CD14-positive monocyte (primary cell): Measurements from ENCODE around the gene ARID1B. TPM values are rescaled to one million over a fixed set of nuclear protein-coding genes. Genes with fewer than 3 reads are reported as not detected.

Experiments used
- DNase-seq, 3 donors: peaks; one replicate each; pipeline ENCODE4 v3.0.0-alpha.2; 2011 to 2022
- H2AFZ ChIP-seq: 2 replicates; pipeline ENCODE4 v1.6.0; 2012; ENCODE audit warnings: mild to moderate bottlenecking, low read depth, low read length, inconsistent platforms; ENCODE audit not compliant: insufficient read depth, poor library complexity, severe bottlenecking
- H3K27ac ChIP-seq, 2 donors: 1 replicate in 1 of 2; 2 replicates in 1 of 2; pipeline ENCODE4 v1.5.1; 2012 to 2013; ENCODE audit warnings: low read length in 2 of 2, control low read depth in 1 of 2, inconsistent platforms in 1 of 2, low read depth in 1 of 2, mild to moderate bottlenecking in 1 of 2
- H3K27me3 ChIP-seq, 2 donors: one replicate each; pipeline versions ENCODE4 v1.6.0 to v1.6.1; 2011 to 2013; ENCODE audit warnings: low read length in 2 of 2; ENCODE audit not compliant: control insufficient read depth in 2 of 2, insufficient read depth in 2 of 2
- H3K36me3 ChIP-seq, 2 donors: replicated peaks in 1 of 2; 1 replicate in 1 of 2; 2 replicates in 1 of 2; pipeline versions ENCODE4 v1.5.1 to v1.6.1; 2012 to 2013; ENCODE audit warnings: low read length in 2 of 2, control low read depth in 1 of 2, inconsistent platforms in 1 of 2, mild to moderate bottlenecking in 1 of 2; ENCODE audit not compliant: insufficient read depth in 2 of 2, control insufficient read depth in 1 of 2
- H3K4me1 ChIP-seq, 2 donors: 1 replicate in 1 of 2; 2 replicates in 1 of 2; pipeline versions ENCODE4 v1.5.1 to v1.6.1; 2012 to 2013; ENCODE audit warnings: low read length in 2 of 2, control low read depth in 1 of 2, inconsistent platforms in 1 of 2, mild to moderate bottlenecking in 1 of 2, moderate library complexity in 1 of 2; ENCODE audit not compliant: insufficient read depth in 2 of 2, control insufficient read depth in 1 of 2
- H3K4me2 ChIP-seq: replicated peaks from 2 replicates; pipeline ENCODE3; 2012; ENCODE audit warnings: low read length, moderate library complexity, mild to moderate bottlenecking; ENCODE audit not compliant: poor library complexity, severe bottlenecking; ENCODE audit errors: extremely low read depth
- H3K4me3 ChIP-seq, 3 experiments: fragments of 200-600 bp in 1 of 3; sonication (generic) in 1 of 3; replicated peaks in 1 of 3; 1 replicate in 2 of 3; 2 replicates in 1 of 3; pipeline ENCODE4 v1.5.1; 2011 to 2013; ENCODE audit warnings: low read length in 3 of 3, mild to moderate bottlenecking in 3 of 3, control low read depth in 2 of 3, low read depth in 2 of 3, inconsistent platforms in 1 of 3, moderate library complexity in 1 of 3
- H3K79me2 ChIP-seq: 2 replicates; pipeline ENCODE4 v1.6.0; 2012; ENCODE audit warnings: mild to moderate bottlenecking, control low read depth, inconsistent platforms, low read length, moderate library complexity; ENCODE audit not compliant: insufficient read depth
- H3K9ac ChIP-seq: 2 replicates; pipeline ENCODE4 v1.6.0; 2017; ENCODE audit warnings: low read length, mild to moderate bottlenecking; ENCODE audit not compliant: insufficient read depth, poor library complexity, severe bottlenecking
- H3K9me3 ChIP-seq, 2 donors: replicated peaks in 1 of 2; 1 replicate in 1 of 2; 2 replicates in 1 of 2; pipeline versions ENCODE4 v1.5.1 to v1.6.1; 2012 to 2013; ENCODE audit warnings: low read length in 2 of 2, control low read depth in 1 of 2; ENCODE audit not compliant: control insufficient read depth in 1 of 2, insufficient read depth in 1 of 2
- H4K20me1 ChIP-seq: 2 replicates; pipeline ENCODE4 v1.6.0; 2012; ENCODE audit warnings: mild to moderate bottlenecking, low read length, control low read depth, moderate library complexity; ENCODE audit not compliant: insufficient read depth
- H3K27ac Mint-ChIP-seq, 7 donors: one replicate each; pipeline ENCODE4 v1.8.0; 2020; ENCODE audit warnings: mild to moderate bottlenecking in 7 of 7, mixed read lengths in 7 of 7, moderate library complexity in 6 of 7, inconsistent platforms in 2 of 7
- H3K27me3 Mint-ChIP-seq, 3 donors: one replicate each; pipeline ENCODE4 v1.8.0; 2021 to 2022; ENCODE audit warnings: low read depth in 3 of 3, mild to moderate bottlenecking in 3 of 3, mixed read lengths in 3 of 3, moderate library complexity in 3 of 3, inconsistent platforms in 1 of 3
- H3K36me3 Mint-ChIP-seq, 2 donors: one replicate each; pipeline ENCODE4 v1.8.0; 2020; ENCODE audit warnings: mixed read lengths in 2 of 2, inconsistent platforms in 1 of 2, mild to moderate bottlenecking in 1 of 2
- H3K4me1 Mint-ChIP-seq: one replicate; pipeline ENCODE4 v1.8.0; 2020; ENCODE audit warnings: mild to moderate bottlenecking, mixed read lengths
- H3K4me3 Mint-ChIP-seq, 2 donors: one replicate each; pipeline ENCODE4 v1.8.0; 2020; ENCODE audit warnings: mild to moderate bottlenecking in 2 of 2, mixed read lengths in 2 of 2, moderate library complexity in 1 of 2
- H3K9me3 Mint-ChIP-seq, 7 donors: one replicate each; pipeline ENCODE4 v1.8.0; 2020 to 2022; ENCODE audit warnings: mixed read lengths in 7 of 7, mild to moderate bottlenecking in 6 of 7, moderate library complexity in 6 of 7, inconsistent platforms in 2 of 7
- WGBS: methylation state at CpG from one replicate; pipeline ENCODE4 v1.1.5; 2013; ENCODE audit warnings: missing lambda C conversion rate; ENCODE audit not compliant: insufficient coverage; 5-methylcytosine and 5-hydroxymethylcytosine counted together
- intact Hi-C, 2 donors: fragments of 100-400 bp; cut with micrococcal nuclease; formaldehyde crosslinking; loops; one replicate each; pipeline versions ENCODE4 v1.15.0 to v1.15.1; 2023
- polyA plus RNA-seq, 3 donors: library from polyadenylated mRNA; depleted of rRNA in 1 of 3; unstranded in 2 of 3; stranded (reverse) in 1 of 3; fragments of 300-500 nt in 2 of 3; fragments of >200 nt in 1 of 3; fragmentation: Illumina TruSeq in 2 of 3; gene quantifications; 1 replicate in 2 of 3; 2 replicates in 1 of 3; pipeline ENCODE4 v1.2.3, GENCODE V29; 2012 to 2021
- TF ChIP-seq, protein P1 (sequence below): fragments of 200-600 bp; IDR thresholded peaks from one replicate; pipeline ENCODE4 v1.8.0; 2022; ENCODE audit warnings: antibody characterized with exemption, mild to moderate bottlenecking

Gene ARID1B
- polyA plus RNA-seq, 3 donors, result 3.2 to 22.1 (median 3.8) TPM

GRCh38 chr6:156978948-156979347 lies 201.8 kb downstream of the ARID1B start:
- Histone ChIP-seq H3K4me1 (peaks cover 10 to 29% of the 10 kb centered on the region in 2 donors), H3K27me3 (no peaks in the 10 kb centered on the region), H3K9ac (no peak overlapping the region), H3K4me2 (no peak overlapping the region), H4K20me1 (peaks cover 99% of the 10 kb centered on the region), H3K79me2 (peaks cover 98% of the 10 kb centered on the region), H3K36me3 (no peaks in the 10 kb centered on the region), H2AFZ (no peak overlapping the region), H3K27ac (no peak overlapping the region), H3K4me3 (no peak overlapping the region), H3K9me3 (no peaks in the 10 kb centered on the region)
- H3K36me3 Mint-ChIP-seq, result peaks cover 0 to 2% of the 10 kb centered on the region in 2 donors
- no peak overlapping the region for H3K4me3 Mint-ChIP-seq
- H3K27me3 Mint-ChIP-seq, result no peaks in the 10 kb centered on the region
- peaks cover 55% of the 10 kb centered on the region for H3K4me1 Mint-ChIP-seq
- peaks cover 0 to 3% (median 0%) of the 10 kb centered on the region in 7 donors for H3K9me3 Mint-ChIP-seq
- no peak overlapping the region for H3K27ac Mint-ChIP-seq
- intact Hi-C loops, result no loop called here
- no peak for DNase-seq
- TF ChIP-seq, protein P1, sequence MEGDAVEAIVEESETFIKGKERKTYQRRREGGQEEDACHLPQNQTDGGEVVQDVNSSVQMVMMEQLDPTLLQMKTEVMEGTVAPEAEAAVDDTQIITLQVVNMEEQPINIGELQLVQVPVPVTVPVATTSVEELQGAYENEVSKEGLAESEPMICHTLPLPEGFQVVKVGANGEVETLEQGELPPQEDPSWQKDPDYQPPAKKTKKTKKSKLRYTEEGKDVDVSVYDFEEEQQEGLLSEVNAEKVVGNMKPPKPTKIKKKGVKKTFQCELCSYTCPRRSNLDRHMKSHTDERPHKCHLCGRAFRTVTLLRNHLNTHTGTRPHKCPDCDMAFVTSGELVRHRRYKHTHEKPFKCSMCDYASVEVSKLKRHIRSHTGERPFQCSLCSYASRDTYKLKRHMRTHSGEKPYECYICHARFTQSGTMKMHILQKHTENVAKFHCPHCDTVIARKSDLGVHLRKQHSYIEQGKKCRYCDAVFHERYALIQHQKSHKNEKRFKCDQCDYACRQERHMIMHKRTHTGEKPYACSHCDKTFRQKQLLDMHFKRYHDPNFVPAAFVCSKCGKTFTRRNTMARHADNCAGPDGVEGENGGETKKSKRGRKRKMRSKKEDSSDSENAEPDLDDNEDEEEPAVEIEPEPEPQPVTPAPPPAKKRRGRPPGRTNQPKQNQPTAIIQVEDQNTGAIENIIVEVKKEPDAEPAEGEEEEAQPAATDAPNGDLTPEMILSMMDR, result no peak
- WGBS, result no CpG with 5 or more reads among the region's 2 CpGs

DNA sequence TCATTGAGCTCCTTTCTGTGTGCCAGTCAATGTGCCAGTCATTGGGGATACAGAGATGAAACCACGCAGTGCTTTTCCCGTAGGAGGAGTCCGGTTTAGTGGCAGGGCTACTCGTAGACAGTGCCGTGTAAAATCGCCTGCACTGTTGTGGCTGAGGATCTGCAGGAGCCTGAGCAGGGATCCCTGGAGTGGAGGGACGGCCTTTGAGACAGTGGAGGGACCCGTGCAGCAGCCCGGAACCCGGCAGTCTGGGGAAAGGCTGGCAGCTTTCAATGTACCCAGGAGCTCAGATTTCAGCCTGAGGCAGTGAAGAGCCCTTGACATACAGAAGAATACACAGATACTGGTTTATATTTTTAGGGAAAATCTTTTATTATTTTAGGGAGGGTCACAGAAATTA lies 203.3 kb downstream of the ARID1B start:
- no peak overlapping the region for H3K27ac Mint-ChIP-seq
- H3K9ac ChIP-seq, result no peak overlapping the region
- 96% methylated on average over 7 of the region's 10 CpGs for whole genome bisulfite sequencing

More for the DNA sequence above, 203.3 kb downstream of the ARID1B start:
- Histone ChIP-seq H2AFZ (no peak overlapping the region), H3K27ac (no peak overlapping the region), H3K4me2 (no peak overlapping the region), H3K79me2 (peaks cover 96% of the 10 kb centered on the region), H3K36me3 (no peaks in the 10 kb centered on the region), H3K4me1 (peaks cover 19 to 37% of the 10 kb centered on the region in 2 donors), H3K4me3 (no peak overlapping the region), H3K27me3 (no peaks in the 10 kb centered on the region), H4K20me1 (peaks cover 99% of the 10 kb centered on the region), H3K9me3 (no peaks in the 10 kb centered on the region)
- intact Hi-C loops, result no loop called here
- Mint-ChIP-seq H3K4me1 (peaks cover 65% of the 10 kb centered on the region), H3K27me3 (no peaks in the 10 kb centered on the region), H3K4me3 (no peak overlapping the region), H3K36me3 (peaks cover 0 to 2% of the 10 kb centered on the region in 2 donors), H3K9me3 (peaks cover 0 to 3% (median 0%) of the 10 kb centered on the region in 7 donors)
- DNase-seq, result no peak
- TF ChIP-seq, protein P1, result no peak
